ENCODE measurements around the gene CACNA1C.

The CACNA1C gene

GRCh38 chr12:2035431-2036055 is 17.2 kb upstream of the CACNA1C start:
- no peak for FAIRE-seq

- FAIRE-seq = no peak
These were observed 13.8 kb upstream of the CACNA1C start for GRCh38 chr12:2039034-2039433.

- FAIRE-seq = no peak
These were observed 9.7 kb upstream of the CACNA1C start for GRCh38 chr12:2043054-2043453.

GRCh38 chr12:2044165-2044564 is 8.6 kb upstream of the CACNA1C start:
- FAIRE-seq = no peak

- no peak for FAIRE-seq
These were observed 5.8 kb upstream of the CACNA1C start for GRCh38 chr12:2046957-2047356.

- no peak for FAIRE-seq
These were observed 5.0 kb upstream of the CACNA1C start for GRCh38 chr12:2047752-2048151.

GRCh38 chr12:2049604-2050540 is 2.9 kb upstream of the CACNA1C start:
- FAIRE-seq = no peak

- no peak for FAIRE-seq
These were observed 826 bp upstream of the CACNA1C start for GRCh38 chr12:2051700-2052621.

- FAIRE-seq = no peak
These were observed 904 bp downstream of the CACNA1C start for GRCh38 chr12:2053691-2054090.

GRCh38 chr12:2054091-2055018 is 1.6 kb downstream of the CACNA1C start:
- no peak for FAIRE-seq

GRCh38 chr12:2057041-2057794 is 4.4 kb downstream of the CACNA1C start:
- no peak for FAIRE-seq

GRCh38 chr12:2057795-2058408 is 5.1 kb downstream of the CACNA1C start:
- FAIRE-seq = no peak

- FAIRE-seq = no peak
These were observed 6.0 kb downstream of the CACNA1C start for GRCh38 chr12:2058837-2059236.

- FAIRE-seq = no peak
These were observed 8.6 kb downstream of the CACNA1C start for GRCh38 chr12:2061402-2061801.

GRCh38 chr12:2064071-2064507 is 11.3 kb downstream of the CACNA1C start:
- FAIRE-seq = no peak

GRCh38 chr12:2068653-2069052 is 15.9 kb downstream of the CACNA1C start:
- FAIRE-seq = no peak

- no peak for FAIRE-seq
These were observed 17.8 kb downstream of the CACNA1C start for GRCh38 chr12:2070440-2071045.

- no peak for FAIRE-seq
These were observed 22.0 kb downstream of the CACNA1C start for GRCh38 chr12:2074792-2075191.

- FAIRE-seq = no peak
These were observed 22.9 kb downstream of the CACNA1C start for GRCh38 chr12:2075508-2076195.

- FAIRE-seq = peak; percentile 37
These were observed 23.4 kb downstream of the CACNA1C start for GRCh38 chr12:2076196-2076570.
